HEK293 (cell line): ENCODE results near the gene TCF7L2.

Experiments used
- CTCF ChIA-PET: fragments of 350-600 bp; formaldehyde crosslinking; extraction: SDS; loops from one replicate; lab custom pipeline; 2021; ENCODE audit warnings: antibody characterized with exemption; lab: Yijun Ruan, JAX
- POLR2A ChIA-PET: fragments of 300-600 bp; formaldehyde crosslinking; extraction: SDS; loops from one replicate; lab custom pipeline; 2020; ENCODE audit warnings: antibody characterized with exemption, inconsistent platforms; lab: Yijun Ruan, JAX
- H3K27ac ChIP-seq: fragments of 200-500 bp; sonication (Bioruptor generic); 2 replicates; pipeline ENCODE4 v1.5.1; 2014; ENCODE audit warnings: low read depth, low read length, control low read depth, inconsistent platforms; ENCODE audit errors: extremely low read depth
- H3K36me3 ChIP-seq, 2 experiments: fragments of 200-500 bp in 1 of 2; sonication (Bioruptor generic) in 1 of 2; 1 replicate in 1 of 2; 2 replicates in 1 of 2; pipeline ENCODE4 v1.5.1; 2014 to 2017; ENCODE audit warnings: inconsistent platforms in 2 of 2, low read length in 2 of 2; ENCODE audit not compliant: control insufficient read depth in 2 of 2, insufficient read depth in 1 of 2
- H3K4me1 ChIP-seq: fragments of 200-500 bp; sonication (Bioruptor generic); 2 replicates; pipeline ENCODE4 v1.5.1; 2014; ENCODE audit warnings: mild to moderate bottlenecking, low read length, inconsistent platforms; ENCODE audit not compliant: control insufficient read depth, insufficient read depth
- H3K4me3 ChIP-seq: 2 replicates; pipeline ENCODE4 v1.5.1; 2011; ENCODE audit warnings: low read depth, mild to moderate bottlenecking, control low read depth, low read length, moderate library complexity
- H3K9me3 ChIP-seq: fragments of 200-500 bp; sonication (Bioruptor generic); 2 replicates; pipeline ENCODE4 v1.5.1; 2014; ENCODE audit warnings: low read depth, low read length, inconsistent platforms; ENCODE audit not compliant: control insufficient read depth, insufficient read depth
- KLF17 ChIP-seq: fragments of 450-650 bp; formaldehyde crosslinking; IDR thresholded peaks from 2 replicates; pipeline ENCODE4 v1.5.1; 2016; ENCODE audit warnings: missing biosample characterization, missing genetic modification characterization
- PRDM2 ChIP-seq: fragments of 450-650 bp; formaldehyde crosslinking; IDR thresholded peaks from 2 replicates; pipeline ENCODE4 v1.5.1; 2016; ENCODE audit warnings: missing biosample characterization, missing genetic modification characterization, borderline replicate concordance
- ZBTB8A ChIP-seq: fragments of 450-650 bp; formaldehyde crosslinking; IDR thresholded peaks from 2 replicates; pipeline ENCODE4 v1.5.1; 2016; ENCODE audit warnings: missing biosample characterization, missing genetic modification characterization
- ZNF10 ChIP-seq: fragments of 450-650 bp; formaldehyde crosslinking; IDR thresholded peaks from 2 replicates; pipeline ENCODE4 v1.5.1; 2017; ENCODE audit warnings: missing biosample characterization, missing genetic modification characterization
- ZNF37A ChIP-seq: fragments of 450-650 bp; IDR thresholded peaks from 2 replicates; pipeline ENCODE4 v1.5.1; 2018; ENCODE audit warnings: missing biosample characterization, missing genetic modification characterization
- ZNF426 ChIP-seq: fragments of 450-650 bp; formaldehyde crosslinking; IDR thresholded peaks from 2 replicates; pipeline ENCODE4 v1.5.1; 2017; ENCODE audit warnings: missing biosample characterization, missing genetic modification characterization, mild to moderate bottlenecking, inconsistent platforms, moderate library complexity
- ZNF555 ChIP-seq: fragments of 450-650 bp; formaldehyde crosslinking; conservative IDR thresholded peaks from 2 replicates; pipeline ENCODE4 v1.5.1; 2017; ENCODE audit warnings: missing biosample characterization, mild to moderate bottlenecking, missing genetic modification characterization, inconsistent platforms
- ZNF558 ChIP-seq: fragments of 450-650 bp; formaldehyde crosslinking; IDR thresholded peaks from 2 replicates; pipeline ENCODE4 v1.5.1; 2016; ENCODE audit warnings: missing biosample characterization, missing genetic modification characterization
- ZNF580 ChIP-seq: fragments of 450-650 bp; formaldehyde crosslinking; IDR thresholded peaks from 2 replicates; pipeline ENCODE4 v1.5.1; 2016; ENCODE audit warnings: missing biosample characterization, missing genetic modification characterization
- ZSCAN30 ChIP-seq: fragments of 450-650 bp; IDR thresholded peaks from 2 replicates; pipeline ENCODE4 v1.5.1; 2018; ENCODE audit warnings: missing biosample characterization, mild to moderate bottlenecking, missing genetic modification characterization, moderate library complexity

Gene TCF7L2

GRCh38 chr10:112913661-112914287 is 36.3 kb upstream of the TCF7L2 start:
- POLR2A ChIA-PET, result no interaction called here
- Histone ChIP-seq H3K4me1 (peaks cover 10% of the 10 kb centered on the region), H3K9me3 (no peaks in the 10 kb centered on the region), H3K36me3 (no peaks in the 10 kb centered on the region), H3K27ac (no peak overlapping the region), H3K4me3 (no peak overlapping the region)
- CTCF ChIA-PET, result no interaction called here
- TF ChIP-seq KLF17 (tag by site-specific recombination) (peak; percentile 81), ZNF580 (tag by site-specific recombination) (no peak)

- Histone ChIP-seq H3K4me1 (peaks cover 10% of the 10 kb centered on the region), H3K9me3 (no peaks in the 10 kb centered on the region), H3K4me3 (no peak overlapping the region), H3K27ac (no peak overlapping the region), H3K36me3 (no peaks in the 10 kb centered on the region)
- POLR2A ChIA-PET, result no interaction called here
- TF ChIP-seq ZNF426 (tag by site-specific recombination), result no peak
- no peak for TF ChIP-seq ZNF10 (tag by site-specific recombination)
- TF ChIP-seq ZSCAN30 (tag by site-specific recombination), result no peak
- no peak for TF ChIP-seq ZNF37A (tag by site-specific recombination)
- TF ChIP-seq ZNF558 (tag by site-specific recombination), result no peak
- TF ChIP-seq ZNF555 (tag by site-specific recombination), result no peak
- TF ChIP-seq PRDM2 (tag by site-specific recombination), result no peak
- TF ChIP-seq ZBTB8A (tag by site-specific recombination), result no peak
- CTCF ChIA-PET, result no interaction called here
Measured at GRCh38 chr10:112914288-112914952, 35.6 kb upstream of the TCF7L2 start.
